Measurements from ENCODE around the gene GJD4. TPM values are rescaled to one million over a fixed set of nuclear protein-coding genes. Genes with fewer than 3 reads are reported as not detected.

GJD4 gene
- total RNA-seq, 4 donors from 2014 or later, result not detected

DNA sequence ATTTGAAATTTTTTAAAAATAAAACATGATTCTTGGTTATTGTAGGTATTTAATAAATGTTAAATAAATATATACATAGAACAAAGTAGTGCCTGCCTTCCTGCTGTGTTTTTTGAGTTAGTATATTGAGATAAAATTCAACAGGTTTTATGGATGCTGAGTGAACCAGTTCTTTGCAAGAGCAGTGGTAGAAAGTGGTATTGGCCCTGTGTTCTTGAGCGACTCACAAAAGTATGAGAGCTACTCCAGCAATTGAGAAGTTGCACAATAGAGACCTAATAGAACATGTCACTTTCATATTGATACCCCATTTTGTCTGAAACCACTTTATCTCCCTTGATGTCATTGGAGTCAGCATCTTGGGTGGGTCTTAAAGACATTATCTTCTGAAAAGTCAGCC, 32.6 kb upstream of the GJD4 start:
- no peaks in the 10 kb centered on the region for H3K36me3 ChIP-seq
- TF ChIP-seq POLR2A (IDR thresholded peaks at IDR 0.05) (no peak), CTCF (IDR thresholded peaks at IDR 0.05) (no peak)
- no peaks in the 10 kb centered on the region for H3K27me3 ChIP-seq
- no peaks in the 10 kb centered on the region for H3K4me1 ChIP-seq
- intact Hi-C loops (cut with DNase I; ENCODE audit: low total_unique reads), result no loop called here
- no peak overlapping the region for H3K27ac ChIP-seq
- no peaks in the 10 kb centered on the region for H3K9me3 ChIP-seq
- H3K4me3 ChIP-seq, result no peak overlapping the region
- no peak for DNase-seq

GRCh38 chr10:35573796-35574195, 31.3 kb upstream of the GJD4 start:
- no peak overlapping the region for H3K4me3 ChIP-seq

DNA sequence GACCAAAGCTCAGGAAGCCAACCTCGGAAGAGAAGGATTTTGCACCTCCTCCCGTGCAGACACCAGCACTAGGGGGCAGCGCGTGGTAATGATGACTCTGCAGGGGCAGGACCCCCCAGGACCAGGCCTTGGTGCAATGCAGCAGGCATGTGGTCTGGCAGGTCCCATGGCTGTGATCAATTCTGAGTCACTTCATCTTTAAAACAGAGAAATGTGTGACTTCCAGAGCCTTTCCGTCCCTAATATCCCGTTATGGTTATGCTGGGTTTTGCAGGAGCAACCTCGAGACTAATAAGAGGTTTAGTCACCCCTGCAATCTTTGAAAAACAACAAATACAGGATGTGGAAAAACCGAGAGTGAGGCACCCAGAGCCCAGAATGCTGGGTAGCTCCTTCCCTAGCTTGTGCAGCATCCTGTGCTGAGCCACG, 30.2 kb upstream of the GJD4 start:
- Histone ChIP-seq H3K36me3 (no peaks in the 10 kb centered on the region), H3K9me3 (no peaks in the 10 kb centered on the region), H3K4me3 (no peak overlapping the region), H3K27ac (no peak overlapping the region), H3K4me1 (no peaks in the 10 kb centered on the region), H3K27me3 (no peaks in the 10 kb centered on the region)
- DNase-seq, result no peak
- intact Hi-C loops (cut with DNase I; ENCODE audit: low total_unique reads), result no loop called here
- TF ChIP-seq POLR2A (IDR thresholded peaks at IDR 0.05) (no peak), CTCF (IDR thresholded peaks at IDR 0.05) (no peak)

More at GRCh38 chr10:35573796-35574195, 31.3 kb upstream of the GJD4 start:
- DNase-seq, result no peak
- Histone ChIP-seq H3K36me3 (no peaks in the 10 kb centered on the region), H3K27ac (no peak overlapping the region), H3K9me3 (no peaks in the 10 kb centered on the region), H3K27me3 (no peaks in the 10 kb centered on the region), H3K4me1 (no peaks in the 10 kb centered on the region)
- intact Hi-C loops (cut with DNase I; ENCODE audit: low total_unique reads), result no loop called here
- TF ChIP-seq CTCF (IDR thresholded peaks at IDR 0.05) (no peak), POLR2A (IDR thresholded peaks at IDR 0.05) (no peak)

DNA sequence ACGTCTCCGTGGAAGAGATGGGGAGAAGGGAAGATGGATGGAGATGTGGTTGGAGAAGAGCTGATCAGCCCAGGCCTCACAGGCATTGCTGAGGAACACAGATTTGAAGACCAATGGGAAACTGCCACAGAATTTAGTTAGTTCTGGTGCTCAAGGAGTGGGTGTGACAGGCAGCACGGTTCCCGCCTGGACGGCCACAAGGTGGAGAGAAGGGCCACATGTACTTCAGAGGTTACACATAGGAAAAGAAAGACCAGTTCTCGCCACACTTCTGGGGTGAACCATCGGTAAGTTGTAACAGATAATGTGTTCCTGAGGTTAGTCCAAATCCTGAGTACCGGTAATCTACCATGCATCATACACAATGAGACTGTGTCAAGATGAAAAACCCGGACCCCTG, 29.5 kb upstream of the GJD4 start:
- H3K27ac ChIP-seq, result no peak overlapping the region
- H3K36me3 ChIP-seq, result no peaks in the 10 kb centered on the region
- TF ChIP-seq CTCF (IDR thresholded peaks at IDR 0.05), result no peak
- no peak for TF ChIP-seq POLR2A (IDR thresholded peaks at IDR 0.05)
- H3K27me3 ChIP-seq, result no peaks in the 10 kb centered on the region
- intact Hi-C loops (cut with DNase I; ENCODE audit: low total_unique reads), result no loop called here
- H3K4me1 ChIP-seq, result no peaks in the 10 kb centered on the region
- DNase-seq, result no peak
- H3K9me3 ChIP-seq, result no peaks in the 10 kb centered on the region
- H3K4me3 ChIP-seq, result no peak overlapping the region

- H3K27me3 ChIP-seq, result no peaks in the 10 kb centered on the region
- no peak overlapping the region for H3K27ac ChIP-seq
- no peak overlapping the region for H3K4me3 ChIP-seq
- H3K4me1 ChIP-seq, result no peaks in the 10 kb centered on the region
- H3K36me3 ChIP-seq, result no peaks in the 10 kb centered on the region
- no peaks in the 10 kb centered on the region for H3K9me3 ChIP-seq
- TF ChIP-seq CTCF (IDR thresholded peaks at IDR 0.05), result no peak
- TF ChIP-seq POLR2A (IDR thresholded peaks at IDR 0.05), result no peak
- intact Hi-C loops (cut with DNase I; ENCODE audit: low total_unique reads), result no loop called here
- DNase-seq, result no peak
These were observed 28.4 kb upstream of the GJD4 start for GRCh38 chr10:35576730-35577129.
